H54 (cell line): ENCODE measurements around the gene BRINP1.

Experiments used
- DNase-seq: peaks from one replicate; pipeline ENCODE4 v3.0.0; 2011; ENCODE audit warnings: low spot score, mixed read lengths; ENCODE audit not compliant: insufficient read length
- FAIRE-seq: peaks from 3 replicates; lab custom pipeline; 2011; peaks lifted over from hg19 to GRCh38; lab: Jason Lieb, UNC
- POLR2A ChIP-seq: IDR thresholded peaks from 2 replicates; pipeline ENCODE4 v1.6.1; 2011; ENCODE audit warnings: low read depth, mild to moderate bottlenecking, low read length

The BRINP1 gene

DNA sequence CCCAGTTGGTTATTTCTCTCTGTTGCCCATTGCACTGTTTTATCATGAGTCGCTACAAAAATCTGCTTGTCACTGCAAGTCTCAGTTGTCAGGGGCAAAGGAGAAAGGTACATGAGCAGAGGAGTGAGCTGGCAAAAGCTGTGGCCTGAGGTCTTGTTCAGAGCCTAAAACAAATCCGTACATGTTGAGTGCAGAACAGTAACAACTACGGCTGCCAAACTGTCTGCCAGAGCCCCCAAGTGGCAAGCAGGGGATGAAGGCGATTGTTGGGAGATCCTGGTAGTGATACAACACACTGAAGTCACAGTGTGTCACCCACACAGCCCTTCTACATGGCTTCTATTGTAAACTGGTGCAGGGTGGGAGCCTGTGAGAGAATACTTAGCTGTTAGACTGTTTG is 50.9 kb downstream of the BRINP1 start:
- FAIRE-seq, result no peak
- no peak for TF ChIP-seq POLR2A
- no peak for DNase-seq

DNA sequence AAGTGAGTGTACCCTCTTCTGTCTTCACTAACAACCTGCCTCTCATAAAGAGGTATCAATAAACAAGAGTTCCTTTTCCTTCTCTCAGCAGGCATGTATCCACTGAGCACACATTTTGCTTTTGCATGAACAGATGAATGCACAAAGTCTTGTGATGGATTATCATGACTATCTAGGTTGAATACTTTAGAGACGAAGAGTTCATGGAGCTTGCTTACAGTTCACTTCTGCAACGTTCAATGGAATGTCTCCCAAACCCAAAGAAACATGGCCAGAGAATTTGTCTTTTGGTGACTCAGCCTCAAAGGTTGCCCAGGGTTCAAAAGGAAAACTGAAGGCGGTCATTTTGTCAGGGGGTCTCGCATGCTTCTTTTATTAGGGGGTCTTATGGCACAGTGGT is 55.4 kb downstream of the BRINP1 start:
- no peak for FAIRE-seq
- TF ChIP-seq POLR2A, result no peak
- DNase-seq, result no peak

DNA sequence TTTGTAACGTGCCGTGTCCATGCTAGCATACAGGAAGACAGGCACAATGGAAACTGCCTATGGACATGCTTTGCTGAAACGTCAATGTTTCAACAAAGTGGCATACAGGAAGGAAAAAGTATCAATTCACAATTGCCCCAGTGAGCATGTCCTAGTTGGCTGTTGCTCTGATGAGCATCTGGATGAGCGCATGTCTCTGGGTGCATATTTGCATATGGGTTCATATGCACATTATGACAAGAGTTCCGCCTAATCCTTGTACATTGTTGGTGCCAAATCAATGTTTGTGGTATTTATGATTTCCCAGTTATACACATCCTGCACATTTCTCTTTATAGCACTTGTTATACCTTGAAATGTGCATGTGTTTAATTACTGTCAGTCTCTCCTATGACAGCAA is 58.5 kb downstream of the BRINP1 start:
- no peak for TF ChIP-seq POLR2A
- DNase-seq, result no peak
- FAIRE-seq, result no peak

DNA sequence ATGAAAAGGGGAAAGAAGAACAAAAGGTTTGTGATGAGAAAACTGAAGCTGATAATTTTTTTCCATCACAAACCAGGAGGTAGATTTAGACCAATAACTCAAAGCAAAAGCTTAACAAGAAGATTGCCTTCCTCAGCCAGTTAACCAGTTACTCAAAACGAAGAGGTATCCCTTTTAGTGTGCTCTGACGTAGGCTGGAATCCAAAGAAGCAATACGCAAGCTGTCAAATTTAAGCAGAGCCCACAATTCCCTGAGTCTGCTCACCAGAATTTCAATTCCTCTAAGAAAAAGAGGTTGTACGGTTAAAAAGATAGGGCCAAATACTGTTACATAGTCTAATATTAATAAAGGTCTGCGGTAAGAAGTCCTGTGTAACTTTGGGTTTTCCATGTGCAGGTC is 61.8 kb downstream of the BRINP1 start:
- DNase-seq, result no peak
- TF ChIP-seq POLR2A, result no peak
- no peak for FAIRE-seq

DNA sequence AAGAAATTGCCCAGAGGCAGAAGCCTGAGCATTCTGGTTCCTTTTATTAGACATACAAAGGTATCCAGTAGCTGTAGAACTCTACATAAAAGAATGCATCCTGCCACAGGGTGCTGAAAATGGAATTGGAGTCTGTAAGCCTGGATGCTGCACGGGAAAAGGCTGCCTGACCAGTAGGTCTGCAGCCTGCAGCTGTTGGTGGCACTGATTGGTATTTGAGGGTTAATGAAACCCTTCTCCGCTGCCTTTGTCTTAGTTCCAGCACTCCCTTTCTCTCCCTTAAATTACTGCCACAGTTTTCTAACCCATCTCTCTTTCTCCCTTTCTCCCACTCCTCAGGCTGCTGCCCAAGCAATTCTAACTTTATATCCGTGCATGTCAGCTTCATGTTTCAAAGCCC is 64.7 kb downstream of the BRINP1 start:
- no peak for FAIRE-seq
- no peak for DNase-seq
- TF ChIP-seq POLR2A, result no peak

DNA sequence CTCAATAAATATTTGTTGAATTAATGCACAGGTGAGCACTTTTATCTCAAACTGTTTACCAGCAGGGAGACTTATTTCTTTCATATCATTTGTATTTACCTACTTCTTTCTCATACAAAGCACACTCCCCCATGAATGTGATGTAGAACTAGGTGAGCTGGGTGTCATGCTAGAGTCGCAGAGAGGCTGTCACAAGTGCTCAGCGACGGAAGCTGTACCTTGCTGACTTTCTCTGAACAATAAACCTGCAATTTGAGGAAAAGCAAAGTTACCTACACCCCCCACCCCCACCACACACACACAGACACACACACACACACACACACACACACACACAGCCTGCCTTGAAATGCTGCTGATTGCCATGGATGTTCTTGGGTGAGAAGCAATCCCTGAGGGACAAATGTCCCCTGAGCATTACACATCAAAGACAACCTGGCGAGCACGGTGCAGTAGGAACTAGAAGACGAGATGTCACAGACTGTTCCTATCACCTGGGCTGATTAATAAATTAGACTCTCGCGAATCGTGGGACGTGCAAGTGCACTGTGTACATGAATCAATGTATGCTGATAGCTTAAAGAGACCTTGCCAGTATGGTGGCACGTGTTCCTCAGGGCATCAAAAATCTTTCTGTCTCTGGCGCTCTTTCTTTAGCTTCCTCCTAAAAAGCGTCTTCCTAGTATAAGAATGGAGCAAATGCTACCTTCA is 66.1 kb downstream of the BRINP1 start:
- TF ChIP-seq POLR2A, result no peak
- no peak for DNase-seq
- no peak for FAIRE-seq

DNA sequence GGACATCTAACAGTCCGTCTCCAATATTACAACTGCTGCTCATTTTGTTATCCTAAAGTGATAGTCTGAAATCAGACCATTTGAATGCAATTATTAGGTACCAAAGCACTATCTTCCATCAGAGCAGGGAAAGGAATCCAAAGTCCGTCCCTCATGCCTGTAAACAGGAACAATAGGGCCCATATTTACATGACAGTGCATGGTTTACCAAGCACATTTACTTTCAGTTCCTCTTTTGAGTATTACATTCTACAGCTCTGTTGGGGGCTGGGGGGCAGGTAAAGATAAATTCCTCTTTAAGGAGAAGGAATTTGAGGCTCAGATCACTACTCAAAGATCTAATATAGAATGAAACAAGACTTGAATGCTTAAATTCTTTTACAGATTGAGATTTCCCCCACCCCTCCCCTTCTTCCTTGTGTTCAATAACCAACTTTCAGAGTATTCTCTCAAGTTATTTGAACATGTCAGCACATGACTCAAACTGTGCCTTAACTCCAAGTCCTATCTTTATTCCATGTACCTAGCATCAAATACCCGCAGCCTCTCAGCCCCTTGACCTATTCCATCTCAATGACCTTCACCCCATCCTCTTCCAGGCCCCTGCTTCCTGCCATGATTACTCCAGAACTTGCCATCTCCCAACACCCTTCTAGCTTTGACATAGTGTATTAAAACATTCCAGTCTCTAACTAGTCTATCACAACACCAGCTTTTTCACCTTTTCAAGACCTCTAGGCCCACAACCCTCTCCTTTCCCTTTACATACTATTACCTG is 71.0 kb downstream of the BRINP1 start:
- TF ChIP-seq POLR2A, result no peak
- DNase-seq, result no peak
- peak; percentile 67 for FAIRE-seq

DNA sequence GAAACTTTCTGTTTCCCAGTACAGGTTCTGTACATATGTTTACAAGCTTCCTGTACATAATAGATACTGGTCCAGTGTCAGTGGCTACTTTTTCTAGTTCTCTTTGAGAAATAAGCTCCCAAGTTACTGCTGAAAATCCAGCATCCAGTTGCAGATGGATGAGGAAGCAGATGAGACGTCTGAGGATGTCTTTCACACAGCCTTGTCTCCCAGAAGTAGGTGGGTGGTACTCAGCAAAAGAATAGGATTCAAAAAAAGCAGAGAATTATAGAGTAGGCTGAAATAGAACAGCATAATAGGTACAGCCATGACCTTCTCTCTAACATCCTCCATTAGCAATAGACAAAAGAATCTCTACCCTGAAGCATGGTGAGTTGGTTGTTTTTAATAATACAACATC is 77.7 kb downstream of the BRINP1 start:
- no peak for TF ChIP-seq POLR2A
- FAIRE-seq (no peak), DNase-seq (no peak)

DNA sequence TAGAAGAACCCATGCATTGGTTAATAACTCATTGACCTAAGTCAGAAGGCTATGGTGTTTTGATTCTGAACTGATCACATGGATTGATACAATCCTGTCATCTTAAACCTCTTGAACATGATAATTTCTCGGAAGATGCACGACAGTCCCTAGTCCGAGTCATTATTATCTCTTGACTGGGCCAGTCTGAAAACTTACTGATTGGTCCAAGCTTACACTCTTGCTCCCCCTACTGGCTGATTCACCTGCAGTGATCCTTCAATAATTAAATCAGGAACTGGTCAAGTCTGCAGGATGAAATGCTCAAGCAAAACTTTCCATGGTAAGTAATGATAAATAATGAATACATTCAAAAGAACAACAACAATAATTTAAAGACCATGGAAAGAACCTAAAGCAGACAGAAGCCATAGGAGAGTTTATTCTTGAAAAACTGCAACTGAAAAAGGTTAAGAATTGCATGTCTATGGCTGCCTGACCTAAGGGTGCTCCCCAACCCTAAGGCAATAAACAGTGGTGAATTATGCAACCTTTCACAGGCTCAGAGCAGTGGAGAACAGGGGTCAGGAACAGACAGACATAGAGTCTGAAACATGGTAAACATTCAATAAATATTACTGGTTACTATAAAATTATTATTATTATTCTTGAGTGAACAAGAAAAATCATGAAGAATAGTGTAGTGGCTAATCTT is 79.3 kb downstream of the BRINP1 start:
- peak; percentile 56 for DNase-seq
- no peak for TF ChIP-seq POLR2A
- peak; percentile 97 for FAIRE-seq

DNA sequence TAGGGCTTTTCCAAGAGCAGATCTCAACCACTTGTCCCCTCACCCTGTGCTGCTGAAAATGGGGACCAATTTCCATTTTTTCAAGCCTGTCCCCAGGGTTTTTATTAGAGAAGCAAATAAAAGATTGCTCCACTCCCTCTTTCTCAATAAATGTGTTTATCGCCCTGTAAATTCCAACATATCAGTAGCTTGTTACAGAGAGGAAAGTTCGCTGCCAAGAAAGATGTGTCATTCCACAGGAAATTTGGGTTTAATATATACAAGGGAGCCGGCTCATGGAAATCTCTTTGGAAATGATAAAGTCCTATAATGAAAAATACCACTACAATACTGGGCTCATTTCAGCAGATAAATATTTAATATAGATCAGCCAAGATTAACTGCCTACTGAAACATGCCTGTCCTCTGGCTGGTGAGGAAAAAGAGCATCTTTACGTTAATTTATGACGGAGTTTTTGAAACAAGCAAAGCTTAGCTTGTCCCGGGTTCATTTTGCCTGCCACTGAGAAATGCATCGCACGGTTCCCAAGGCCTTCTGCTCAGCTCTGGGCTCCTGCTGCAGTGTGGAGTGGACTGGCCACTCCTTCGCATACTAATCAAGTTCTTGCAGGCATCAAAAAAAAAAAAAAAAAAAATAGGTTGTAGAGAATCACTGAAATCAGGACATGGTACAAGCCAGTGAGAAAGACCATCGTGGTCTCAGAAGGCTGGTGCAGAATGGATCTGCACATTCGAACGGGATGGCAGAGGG is 84.5 kb downstream of the BRINP1 start:
- TF ChIP-seq POLR2A, result no peak

DNA sequence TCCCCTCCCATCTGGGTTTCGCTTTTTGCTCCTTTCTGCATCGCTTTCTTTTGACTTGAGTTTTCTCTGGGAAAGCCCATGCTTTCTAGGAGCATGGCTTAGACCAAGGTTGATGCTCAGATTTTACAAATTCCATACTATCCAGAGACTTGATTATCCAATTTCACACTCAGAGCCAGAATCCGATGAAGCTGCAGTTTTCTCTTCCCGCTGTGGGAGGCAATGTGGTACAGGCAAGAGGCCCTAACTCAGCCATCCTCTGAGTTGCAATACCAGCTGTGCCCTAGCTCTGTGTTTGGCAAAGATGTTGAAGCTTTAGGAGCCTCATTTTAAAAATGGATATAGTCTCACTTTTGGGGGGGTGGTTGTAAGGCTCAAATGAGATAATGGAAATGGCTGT is 85.1 kb downstream of the BRINP1 start:
- FAIRE-seq (peak; percentile 43), DNase-seq (peak; percentile 27)
- TF ChIP-seq POLR2A, result no peak

More for the DNA sequence above, 84.5 kb downstream of the BRINP1 start:
- DNase-seq, result no peak
- no peak for FAIRE-seq

DNA sequence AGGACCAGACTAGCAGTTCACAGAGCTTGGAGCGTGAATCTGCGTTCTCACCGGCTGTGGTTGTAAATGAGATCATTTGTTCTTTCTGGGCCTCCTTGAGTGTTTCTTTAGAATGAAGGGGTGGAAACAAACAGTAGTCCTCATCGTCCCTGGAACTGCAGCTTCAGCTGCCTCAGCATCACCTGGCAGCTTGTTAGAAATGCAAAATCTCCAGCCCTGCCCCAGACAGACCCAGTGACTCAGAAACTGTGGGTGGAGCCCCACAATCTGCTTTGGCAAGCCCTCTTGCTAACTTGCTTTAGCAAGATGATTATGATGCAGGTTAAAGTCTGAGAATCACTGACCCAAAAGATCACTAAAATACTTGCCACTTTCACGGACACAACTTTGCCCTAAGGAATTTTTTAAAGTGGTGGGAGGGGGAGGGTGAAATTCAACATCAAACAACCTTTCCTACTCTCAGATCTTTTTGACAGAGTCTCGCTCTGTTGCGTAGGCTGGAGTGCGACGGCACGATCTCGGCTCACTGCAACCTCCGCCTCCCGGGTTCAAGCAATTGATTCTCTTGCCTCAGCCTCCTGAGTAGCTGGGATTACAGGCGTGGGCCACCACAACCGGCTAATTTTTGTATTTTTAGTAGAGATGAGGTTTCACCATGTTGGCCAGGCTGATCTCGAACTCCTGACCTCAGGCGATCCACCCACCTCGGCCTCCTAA is 86.0 kb downstream of the BRINP1 start:
- no peak for FAIRE-seq
- TF ChIP-seq POLR2A, result no peak
- no peak for DNase-seq

DNA sequence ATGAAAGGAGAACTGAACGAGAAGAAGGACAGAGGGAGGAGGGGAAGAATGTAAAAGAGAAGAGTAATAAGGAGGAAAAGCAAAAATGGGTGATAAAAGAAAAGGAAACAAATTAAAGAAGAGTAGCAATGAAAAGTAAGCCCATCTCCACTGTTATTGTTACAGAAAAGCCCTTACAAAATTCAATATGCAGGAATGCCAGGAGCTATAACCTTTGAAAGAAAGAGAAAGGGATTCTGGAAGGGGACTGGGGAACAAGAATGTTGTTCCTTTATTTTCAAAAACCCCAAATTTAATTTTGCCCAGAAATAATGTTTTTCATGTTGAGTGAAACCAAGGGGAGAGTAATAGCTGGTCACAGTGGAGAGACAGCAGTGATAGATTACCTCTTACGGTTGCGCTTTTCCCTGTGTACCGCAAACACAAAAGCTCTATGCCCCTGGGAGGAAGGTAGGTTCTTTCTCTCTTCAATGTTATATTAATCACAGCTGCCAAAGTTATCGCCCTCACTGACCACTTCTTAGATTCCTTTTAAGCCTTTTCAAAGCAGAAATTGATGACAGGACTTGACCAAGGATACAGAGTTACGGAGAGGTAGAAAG is 86.7 kb downstream of the BRINP1 start:
- DNase-seq (no peak), FAIRE-seq (no peak)
- no peak for TF ChIP-seq POLR2A
